Effector memory CD4-positive, alpha-beta T cell (primary cell): ENCODE results near the gene KRT15.
"Not testable (repeated sequence)": the region's sequence is repeated elsewhere in the genome, so short reads cannot be mapped to it uniquely, and the experiment has no call there.

Source experiments
- DNase-seq, 3 donors: peaks; one replicate each; pipeline ENCODE4 v3.0.0-alpha.2; 2020
- H3K27ac ChIP-seq: 2 replicates; pipeline ENCODE4 v1.7.0; 2013; ENCODE audit warnings: mild to moderate bottlenecking, low read length, moderate library complexity; ENCODE audit not compliant: insufficient read depth, poor library complexity, severe bottlenecking
- H3K27me3 ChIP-seq: replicated peaks from 2 replicates; pipeline ENCODE4 v1.7.0; 2013; ENCODE audit warnings: mild to moderate bottlenecking, low read length; ENCODE audit not compliant: insufficient read depth, control insufficient read depth, poor library complexity, severe bottlenecking
- H3K36me3 ChIP-seq: 2 replicates; pipeline ENCODE4 v1.7.0; 2013; ENCODE audit warnings: mild to moderate bottlenecking, low read length, moderate library complexity; ENCODE audit not compliant: control insufficient read depth, insufficient read depth
- H3K4me1 ChIP-seq: 2 replicates; pipeline ENCODE4 v1.7.0; 2013; ENCODE audit warnings: low read length, mild to moderate bottlenecking; ENCODE audit not compliant: control insufficient read depth, insufficient read depth, poor library complexity, severe bottlenecking
- H3K4me3 ChIP-seq: 2 replicates; pipeline ENCODE4 v1.7.0; 2013; ENCODE audit warnings: low read length, low read depth, mild to moderate bottlenecking; ENCODE audit not compliant: insufficient read depth, poor library complexity, severe bottlenecking
- H3K9me3 ChIP-seq: 2 replicates; pipeline ENCODE4 v1.7.0; 2013; ENCODE audit warnings: mild to moderate bottlenecking, low read length, moderate library complexity; ENCODE audit not compliant: control insufficient read depth

The KRT15 gene

GRCh38 chr17:41545829-41546410 is 27.2 kb upstream of the KRT15 start:
- Histone ChIP-seq H3K4me3 (no peak overlapping the region), H3K4me1 (peaks cover 16% of the 10 kb centered on the region), H3K27me3 (no peaks in the 10 kb centered on the region), H3K9me3 (no peaks in the 10 kb centered on the region), H3K36me3 (no peaks in the 10 kb centered on the region), H3K27ac (no peak overlapping the region)
- DNase-seq = no peak

GRCh38 chr17:41544935-41545334 is 26.2 kb upstream of the KRT15 start:
- Histone ChIP-seq H3K27ac (no peak overlapping the region), H3K27me3 (no peaks in the 10 kb centered on the region), H3K4me3 (no peak overlapping the region), H3K9me3 (no peaks in the 10 kb centered on the region), H3K36me3 (no peaks in the 10 kb centered on the region), H3K4me1 (peaks cover 16% of the 10 kb centered on the region)
- DNase-seq = no peak

GRCh38 chr17:41544491-41544892 is 25.8 kb upstream of the KRT15 start:
- Histone ChIP-seq H3K9me3 (no peaks in the 10 kb centered on the region), H3K27me3 (no peaks in the 10 kb centered on the region), H3K27ac (no peak overlapping the region), H3K4me1 (peaks cover 14% of the 10 kb centered on the region), H3K4me3 (no peak overlapping the region), H3K36me3 (no peaks in the 10 kb centered on the region)
- no peak for DNase-seq

GRCh38 chr17:41542786-41543185 is 24.1 kb upstream of the KRT15 start:
- H3K36me3 ChIP-seq, H3K27me3 ChIP-seq, H3K27ac ChIP-seq, H3K4me3 ChIP-seq, H3K4me1 ChIP-seq, DNase-seq, H3K9me3 ChIP-seq: not testable (repeated sequence)

GRCh38 chr17:41542357-41542756 is 23.7 kb upstream of the KRT15 start:
- Histone ChIP-seq H3K9me3 (no peaks in the 10 kb centered on the region), H3K4me3 (no peak overlapping the region), H3K27me3 (no peaks in the 10 kb centered on the region), H3K36me3 (no peaks in the 10 kb centered on the region), H3K4me1 (no peaks in the 10 kb centered on the region), H3K27ac (no peak overlapping the region)
- no peak for DNase-seq

- Histone ChIP-seq H3K9me3 (no peaks in the 10 kb centered on the region), H3K4me1 (no peaks in the 10 kb centered on the region), H3K4me3 (no peak overlapping the region), H3K27ac (no peak overlapping the region), H3K27me3 (no peaks in the 10 kb centered on the region), H3K36me3 (no peaks in the 10 kb centered on the region)
- no peak for DNase-seq
Observed at GRCh38 chr17:41540921-41541625, 22.4 kb upstream of the KRT15 start.

GRCh38 chr17:41539979-41540701 is 21.4 kb upstream of the KRT15 start:
- no peaks in the 10 kb centered on the region for H3K36me3 ChIP-seq
- H3K9me3 ChIP-seq = no peaks in the 10 kb centered on the region
- H3K27me3 ChIP-seq = no peaks in the 10 kb centered on the region
- H3K27ac ChIP-seq = no peak overlapping the region
- no peak overlapping the region for H3K4me3 ChIP-seq
- H3K4me1 ChIP-seq = no peaks in the 10 kb centered on the region
- no peak for DNase-seq

GRCh38 chr17:41539071-41539492 is 20.4 kb upstream of the KRT15 start:
- Histone ChIP-seq H3K27ac (no peak overlapping the region), H3K4me1 (no peaks in the 10 kb centered on the region), H3K9me3 (no peaks in the 10 kb centered on the region), H3K36me3 (no peaks in the 10 kb centered on the region), H3K27me3 (no peaks in the 10 kb centered on the region), H3K4me3 (no peak overlapping the region)
- DNase-seq = no peak

- no peak for DNase-seq
- no peak overlapping the region for H3K27ac ChIP-seq
- H3K36me3 ChIP-seq = no peaks in the 10 kb centered on the region
- H3K4me3 ChIP-seq = no peak overlapping the region
- no peaks in the 10 kb centered on the region for H3K4me1 ChIP-seq
- no peaks in the 10 kb centered on the region for H3K9me3 ChIP-seq
- H3K27me3 ChIP-seq = no peaks in the 10 kb centered on the region
Observed at GRCh38 chr17:41538565-41538991, 19.9 kb upstream of the KRT15 start.

GRCh38 chr17:41537990-41538389 is 19.3 kb upstream of the KRT15 start:
- no peak overlapping the region for H3K4me3 ChIP-seq
- H3K36me3 ChIP-seq = no peaks in the 10 kb centered on the region
- no peaks in the 10 kb centered on the region for H3K9me3 ChIP-seq
- no peaks in the 10 kb centered on the region for H3K4me1 ChIP-seq
- no peak overlapping the region for H3K27ac ChIP-seq
- no peaks in the 10 kb centered on the region for H3K27me3 ChIP-seq
- no peak for DNase-seq
